Measurements from ENCODE around the gene PTRH1.

PTRH1 gene

GRCh38 chr9:127731938-127732337, 16.5 kb upstream of the PTRH1 start:
- no peak for TF ChIP-seq CTCF (IDR thresholded peaks at IDR 0.05; ENCODE audit: low read depth, low read length, missing control alignments)
- no peak overlapping the region for H3K4me3 ChIP-seq (ENCODE audit: low read depth, low read length)
- no peak for DNase-seq (ENCODE audit: low read depth)

GRCh38 chr9:127730799-127731410, 15.4 kb upstream of the PTRH1 start:
- H3K4me3 ChIP-seq (ENCODE audit: low read depth, low read length) = no peak overlapping the region
- no peak for TF ChIP-seq CTCF (IDR thresholded peaks at IDR 0.05; ENCODE audit: low read depth, low read length, missing control alignments)
- no peak for DNase-seq (ENCODE audit: low read depth)

- H3K4me3 ChIP-seq (ENCODE audit: low read depth, low read length) = no peak overlapping the region
- no peak for TF ChIP-seq CTCF (IDR thresholded peaks at IDR 0.05; ENCODE audit: low read depth, low read length, missing control alignments)
- DNase-seq (ENCODE audit: low read depth) = no peak
Observed at GRCh38 chr9:127730262-127730661, 14.8 kb upstream of the PTRH1 start.

GRCh38 chr9:127729522-127730256, 14.2 kb upstream of the PTRH1 start:
- no peak for DNase-seq (ENCODE audit: low read depth)
- no peak for TF ChIP-seq CTCF (IDR thresholded peaks at IDR 0.05; ENCODE audit: low read depth, low read length, missing control alignments)
- H3K4me3 ChIP-seq (ENCODE audit: low read depth, low read length) = no peak overlapping the region

GRCh38 chr9:127728808-127729207, 13.3 kb upstream of the PTRH1 start:
- no peak for DNase-seq (ENCODE audit: low read depth)
- H3K4me3 ChIP-seq (ENCODE audit: low read depth, low read length) = no peak overlapping the region
- no peak for TF ChIP-seq CTCF (IDR thresholded peaks at IDR 0.05; ENCODE audit: low read depth, low read length, missing control alignments)

GRCh38 chr9:127726871-127727270, 11.4 kb upstream of the PTRH1 start:
- no peak for DNase-seq (ENCODE audit: low read depth)
- TF ChIP-seq CTCF (IDR thresholded peaks at IDR 0.05; ENCODE audit: low read depth, low read length, missing control alignments) = no peak
- no peak overlapping the region for H3K4me3 ChIP-seq (ENCODE audit: low read depth, low read length)

- DNase-seq (ENCODE audit: low read depth) = no peak
- H3K4me3 ChIP-seq (ENCODE audit: low read depth, low read length) = no peak overlapping the region
- TF ChIP-seq CTCF (IDR thresholded peaks at IDR 0.05; ENCODE audit: low read depth, low read length, missing control alignments) = no peak
Observed at GRCh38 chr9:127724012-127724411, 8.5 kb upstream of the PTRH1 start.

Measured in GM12864 (cell line).